ENCODE data around the gene ADD3.

ADD3 gene

GRCh38 chr10:110005719-110006118 is 2.1 kb upstream of the ADD3 start:
- DNase-seq, result no peak

- DNase-seq, result no peak
Measured at GRCh38 chr10:110006358-110007160, 1.2 kb upstream of the ADD3 start.

GRCh38 chr10:110007161-110007700 is 553 bp upstream of the ADD3 start:
- no peak for DNase-seq

- DNase-seq, result peak; percentile 28
Measured at GRCh38 chr10:110008518-110009339, 945 bp downstream of the ADD3 start.

- DNase-seq, result no peak
Measured at GRCh38 chr10:110009736-110010475, 2.1 kb downstream of the ADD3 start.

- DNase-seq, result peak; percentile 3
Measured at GRCh38 chr10:110010486-110011378, 2.9 kb downstream of the ADD3 start.

- DNase-seq, result peak; percentile 24
Measured at GRCh38 chr10:110011681-110012080, 3.9 kb downstream of the ADD3 start.

- no peak for DNase-seq
Measured at GRCh38 chr10:110013630-110014293, 6.0 kb downstream of the ADD3 start.

- DNase-seq, result no peak
Measured at GRCh38 chr10:110016039-110016438, 8.3 kb downstream of the ADD3 start.

- no peak for DNase-seq
Measured at GRCh38 chr10:110017052-110017451, 9.3 kb downstream of the ADD3 start.

- no peak for DNase-seq
Measured at GRCh38 chr10:110017907-110018306, 10.1 kb downstream of the ADD3 start.

GRCh38 chr10:110020265-110020664 is 12.5 kb downstream of the ADD3 start:
- no peak for DNase-seq

GRCh38 chr10:110022716-110023504 is 15.1 kb downstream of the ADD3 start:
- no peak for DNase-seq

GRCh38 chr10:110023785-110024465 is 16.1 kb downstream of the ADD3 start:
- DNase-seq, result no peak

GRCh38 chr10:110029450-110029849 is 21.7 kb downstream of the ADD3 start:
- no peak for DNase-seq

- no peak for DNase-seq
Measured at GRCh38 chr10:110032801-110033700, 25.3 kb downstream of the ADD3 start.

- DNase-seq, result no peak
Measured at GRCh38 chr10:110033701-110034235, 26.0 kb downstream of the ADD3 start.

- DNase-seq, result no peak
Measured at GRCh38 chr10:110034596-110034995, 26.8 kb downstream of the ADD3 start.

Measured in NCI-H2171 treated with DMSO at 0.1 percent for 48 hours (cell line).